HG03575 (cell line): ENCODE measurements around the gene FSIP2.

Source experiments
- ATAC-seq: cut with Tn5 transposase; IDR thresholded peaks from one replicate; pipeline ENCODE4 v1.9.1; 2021; ENCODE audit not compliant: unreplicated experiment, insufficient number of reproducible peaks, low FRiP score; ENCODE audit errors: extremely low read depth

The FSIP2 gene

GRCh38 chr2:185880396-185880795 lies 141.8 kb downstream of the FSIP2 start:
- ATAC-seq = no peak
